Liver (tissue), 9 donors: ENCODE measurements around the gene RRP12. TPM values are rescaled to one million over a fixed set of nuclear protein-coding genes. Genes with fewer than 3 reads are reported as not detected.

Experiments
- DNase-seq: peaks from one replicate; pipeline ENCODE4 v3.0.0-alpha.2; 2017; ENCODE audit warnings: low spot score
- H3K27ac ChIP-seq, 2 donors: one replicate each; pipeline ENCODE4 v1.7.0; 2013; ENCODE audit warnings: inconsistent platforms in 2 of 2, low read length in 2 of 2, control low read depth in 1 of 2, low read depth in 1 of 2, mild to moderate bottlenecking in 1 of 2
- H3K27me3 ChIP-seq, 4 donors: one replicate each; pipeline versions ENCODE4 v1.6.1 to v1.7.0; 2013; ENCODE audit warnings: low read length in 3 of 4, inconsistent platforms in 1 of 4, mild to moderate bottlenecking in 1 of 4, moderate library complexity in 1 of 4; ENCODE audit not compliant: control insufficient read depth in 4 of 4, insufficient read depth in 4 of 4
- H3K36me3 ChIP-seq, 4 donors: one replicate each; pipeline versions ENCODE4 v1.6.1 to v1.7.0; 2013; ENCODE audit warnings: low read length in 3 of 4, mild to moderate bottlenecking in 3 of 4, low read depth in 1 of 4, moderate library complexity in 1 of 4; ENCODE audit not compliant: control insufficient read depth in 4 of 4, insufficient read depth in 3 of 4
- H3K4me1 ChIP-seq, 4 donors: one replicate each; pipeline versions ENCODE4 v1.6.1 to v1.7.0; 2013; ENCODE audit warnings: low read length in 3 of 4, mild to moderate bottlenecking in 3 of 4, moderate library complexity in 1 of 4; ENCODE audit not compliant: control insufficient read depth in 4 of 4, insufficient read depth in 4 of 4
- H3K4me3 ChIP-seq, 3 donors: one replicate each; pipeline versions ENCODE4 v1.6.1 to v1.7.0; 2013; ENCODE audit warnings: low read length in 3 of 3, control low read depth in 1 of 3, low read depth in 1 of 3, mild to moderate bottlenecking in 1 of 3
- H3K9ac ChIP-seq, 2 donors: one replicate each; pipeline ENCODE4 v1.7.0; 2013; ENCODE audit warnings: low read length in 2 of 2, mild to moderate bottlenecking in 2 of 2, moderate library complexity in 2 of 2, control low read depth in 1 of 2, low read depth in 1 of 2
- H3K9me3 ChIP-seq, 4 donors: one replicate each; pipeline versions ENCODE4 v1.6.1 to v1.7.0; 2013; ENCODE audit warnings: low read length in 3 of 4; ENCODE audit not compliant: control insufficient read depth in 4 of 4
- EGR1 ChIP-seq, 2 donors: IDR thresholded peaks; 2 replicates each; pipeline ENCODE4 v1.6.1; 2016 to 2018; ENCODE audit warnings: antibody characterized with exemption in 2 of 2, low read depth in 2 of 2
- FOXA1 ChIP-seq: IDR thresholded peaks from 2 replicates; pipeline ENCODE4 v1.6.1; 2016; ENCODE audit warnings: antibody characterized with exemption
- FOXA2 ChIP-seq: IDR thresholded peaks from 2 replicates; pipeline ENCODE4 v1.6.1; 2016; ENCODE audit warnings: antibody characterized with exemption
- GABPA ChIP-seq, 2 donors: IDR thresholded peaks in 1 of 2; conservative IDR thresholded peaks in 1 of 2; 2 replicates each; pipeline ENCODE4 v1.6.1; 2016; ENCODE audit warnings: antibody characterized with exemption in 2 of 2, mild to moderate bottlenecking in 1 of 2, moderate library complexity in 1 of 2
- HNF4A ChIP-seq, 2 donors: conservative IDR thresholded peaks; 2 replicates each; pipeline ENCODE4 v1.6.1; 2016; ENCODE audit warnings: antibody characterized with exemption in 2 of 2, mild to moderate bottlenecking in 2 of 2
- HNF4G ChIP-seq: IDR thresholded peaks from 2 replicates; pipeline ENCODE4 v1.6.1; 2016; ENCODE audit warnings: antibody characterized with exemption
- JUND ChIP-seq, 2 donors: IDR thresholded peaks; 2 replicates each; pipeline ENCODE4 v1.6.1; 2016; ENCODE audit warnings: antibody characterized with exemption in 2 of 2
- NR2F2 ChIP-seq: IDR thresholded peaks from 2 replicates; pipeline ENCODE4 v1.6.1; 2016; ENCODE audit warnings: antibody characterized with exemption
- RAD21 ChIP-seq, 2 donors: IDR thresholded peaks; 2 replicates each; pipeline ENCODE4 v1.6.1; 2016; ENCODE audit warnings: antibody characterized with exemption in 2 of 2, mild to moderate bottlenecking in 2 of 2
- RXRA ChIP-seq, 2 donors: IDR thresholded peaks; 2 replicates each; pipeline ENCODE4 v1.6.1; 2017 to 2018; ENCODE audit warnings: antibody characterized with exemption in 2 of 2, mild to moderate bottlenecking in 1 of 2
- SP1 ChIP-seq: IDR thresholded peaks from 2 replicates; pipeline ENCODE4 v1.6.1; 2018; ENCODE audit warnings: antibody characterized with exemption, mild to moderate bottlenecking
- TAF1 ChIP-seq: conservative IDR thresholded peaks from 2 replicates; pipeline ENCODE4 v1.6.1; 2016; ENCODE audit warnings: antibody characterized with exemption, mild to moderate bottlenecking
- YY1 ChIP-seq: IDR thresholded peaks from 2 replicates; pipeline ENCODE4 v1.6.1; 2016; ENCODE audit warnings: antibody characterized with exemption, mild to moderate bottlenecking
- WGBS: extraction: QIAGEN DNeasy Blood & Tissue Kit; methylation state at CpG from one replicate; pipeline ENCODE4 v1.1.7; 2013; 5-methylcytosine and 5-hydroxymethylcytosine counted together
- polyA plus RNA-seq, 2 donors: library from polyadenylated mRNA; stranded (reverse) in 1 of 2; unstranded in 1 of 2; fragments of 200-250 nt in 1 of 2; fragments of >200 nt in 1 of 2; fragmentation: Nextera tagmentation in 1 of 2; extraction: Ambion mirVana in 1 of 2; gene quantifications; one replicate each; pipeline versions ENCODE4 v1.2.1 to v1.2.3, GENCODE V29; 2013 to 2015
- total RNA-seq, 2 donors: library from RNA; depleted of rRNA; stranded (reverse); fragments of >200 nt; gene quantifications; one replicate each; pipeline ENCODE4 v1.2.3, GENCODE V29; 2014
- TF ChIP-seq, protein P1 (sequence below): IDR thresholded peaks from 2 replicates; pipeline ENCODE4 v1.6.1; 2016; ENCODE audit warnings: antibody characterized with exemption
- TF ChIP-seq, protein P2 (sequence below): IDR thresholded peaks from 2 replicates; pipeline ENCODE4 v1.6.1; 2016; ENCODE audit warnings: antibody characterized with exemption
- TF ChIP-seq, protein P3 (sequence below): IDR thresholded peaks from 2 replicates; pipeline ENCODE4 v1.6.1; 2016; ENCODE audit warnings: antibody characterized with exemption, mild to moderate bottlenecking
- TF ChIP-seq, protein P4 (sequence below): IDR thresholded peaks from 2 replicates; pipeline ENCODE4 v1.6.1; 2016; ENCODE audit warnings: antibody characterized with exemption
- TF ChIP-seq, protein P5 (sequence below): fragments of 150-350 bp; IDR thresholded peaks from 2 replicates; pipeline ENCODE4 v1.5.1; 2017; ENCODE audit warnings: improper control_type of control experiment, low read depth, low read length; ENCODE audit not compliant: missing input control
- donor health status: healthy.
- donor health status: healthy.
- donor health status: healthy.
- donor health status: healthy.
- donor health status: healthy.

RRP12 gene
- total and polyA plus RNA-seq, 4 donors: 5.7 to 9.6 (median 6.9) TPM

DNA sequence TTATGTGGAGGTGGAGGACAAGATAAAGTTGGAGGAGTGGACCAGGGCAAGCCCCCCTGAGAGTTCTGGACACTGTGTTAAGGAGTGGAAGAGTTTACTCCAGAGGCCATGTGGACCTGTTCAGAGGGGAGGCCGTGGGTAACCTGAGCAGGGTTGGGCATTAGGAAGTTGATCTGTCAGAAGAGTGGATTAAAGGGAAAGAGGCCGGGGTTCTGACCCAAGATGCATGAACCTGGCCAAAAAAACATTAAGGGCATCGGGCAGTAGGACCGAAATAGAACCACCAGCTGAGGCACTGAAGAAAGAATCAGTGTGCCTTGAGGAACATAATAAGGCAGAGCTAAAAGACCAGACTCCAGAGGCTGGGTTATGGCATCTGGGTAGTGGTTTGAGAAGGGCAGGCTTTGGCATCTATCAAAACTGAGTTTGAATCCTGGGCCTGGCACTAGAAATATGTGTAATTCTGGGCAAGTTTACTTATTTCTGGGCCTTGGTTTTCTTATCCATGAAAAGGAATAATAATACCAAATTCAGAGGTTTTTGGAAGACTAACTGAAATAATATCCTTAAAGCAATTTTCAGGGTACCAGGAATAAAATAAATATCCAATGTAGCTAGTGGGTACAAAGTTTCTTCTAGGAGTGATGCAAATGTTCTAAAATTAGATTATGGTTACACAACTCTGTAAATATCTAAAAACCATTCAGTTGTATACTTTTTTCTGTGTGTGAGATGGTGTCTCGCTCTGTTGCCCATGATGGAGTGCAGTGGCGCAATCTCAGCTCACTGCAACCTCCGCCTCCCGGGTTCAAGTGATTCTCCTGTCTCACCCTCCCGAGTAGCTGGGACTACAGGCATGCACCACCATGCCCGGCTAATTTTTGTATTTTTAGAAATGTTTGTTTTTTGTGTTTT, 93.0 kb downstream of the RRP12 start:
- 34% methylated on average over 10 of the region's 10 CpGs for WGBS
- H3K4me1 ChIP-seq: peaks cover 0 to 12% (median 9%) of the 10 kb centered on the region in 4 donors

More for the DNA sequence above, 93.0 kb downstream of the RRP12 start:
- no peak for DNase-seq
- Histone ChIP-seq H3K9me3 (no peaks in the 10 kb centered on the region), H3K27me3 (no peaks in the 10 kb centered on the region), H3K9ac (peak overlapping the region in 1 of 2 donors; percentile 69), H3K4me3 (no peak overlapping the region), H3K36me3 (no peaks in the 10 kb centered on the region), H3K27ac (peak overlapping the region; percentile 91 to 93)
- TF ChIP-seq, protein P1, sequence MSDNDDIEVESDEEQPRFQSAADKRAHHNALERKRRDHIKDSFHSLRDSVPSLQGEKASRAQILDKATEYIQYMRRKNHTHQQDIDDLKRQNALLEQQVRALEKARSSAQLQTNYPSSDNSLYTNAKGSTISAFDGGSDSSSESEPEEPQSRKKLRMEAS: peak; percentile 39
- TF ChIP-seq FOXA2 (peak; percentile 92), TAF1 (no peak), SP1 (peak; percentile 68), RXRA (IDR thresholded peaks at IDR 0.05) (peak; percentile 57 to 71), EGR1 (IDR thresholded peaks at IDR 0.05; ENCODE audit: low read depth in 2 of 2) (no peak), HNF4A (conservative IDR thresholded peaks at IDR 0.05) (peak; percentile 84 to 86), HNF4G (peak; percentile 78), JUND (IDR thresholded peaks at IDR 0.05) (peak; percentile 88), YY1 (peak; percentile 94), NR2F2 (no peak), GABPA (IDR thresholded peaks at IDR 0.05 in 1 of 2, conservative IDR thresholded peaks at IDR 0.05 in 1 of 2) (no peak), RAD21 (IDR thresholded peaks at IDR 0.05) (peak; percentile 26 to 36), FOXA1 (peak; percentile 70)
- TF ChIP-seq, protein P2, sequence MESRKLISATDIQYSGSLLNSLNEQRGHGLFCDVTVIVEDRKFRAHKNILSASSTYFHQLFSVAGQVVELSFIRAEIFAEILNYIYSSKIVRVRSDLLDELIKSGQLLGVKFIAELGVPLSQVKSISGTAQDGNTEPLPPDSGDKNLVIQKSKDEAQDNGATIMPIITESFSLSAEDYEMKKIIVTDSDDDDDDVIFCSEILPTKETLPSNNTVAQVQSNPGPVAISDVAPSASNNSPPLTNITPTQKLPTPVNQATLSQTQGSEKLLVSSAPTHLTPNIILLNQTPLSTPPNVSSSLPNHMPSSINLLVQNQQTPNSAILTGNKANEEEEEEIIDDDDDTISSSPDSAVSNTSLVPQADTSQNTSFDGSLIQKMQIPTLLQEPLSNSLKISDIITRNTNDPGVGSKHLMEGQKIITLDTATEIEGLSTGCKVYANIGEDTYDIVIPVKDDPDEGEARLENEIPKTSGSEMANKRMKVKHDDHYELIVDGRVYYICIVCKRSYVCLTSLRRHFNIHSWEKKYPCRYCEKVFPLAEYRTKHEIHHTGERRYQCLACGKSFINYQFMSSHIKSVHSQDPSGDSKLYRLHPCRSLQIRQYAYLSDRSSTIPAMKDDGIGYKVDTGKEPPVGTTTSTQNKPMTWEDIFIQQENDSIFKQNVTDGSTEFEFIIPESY: peak; percentile 39
- TF ChIP-seq, protein P3, sequence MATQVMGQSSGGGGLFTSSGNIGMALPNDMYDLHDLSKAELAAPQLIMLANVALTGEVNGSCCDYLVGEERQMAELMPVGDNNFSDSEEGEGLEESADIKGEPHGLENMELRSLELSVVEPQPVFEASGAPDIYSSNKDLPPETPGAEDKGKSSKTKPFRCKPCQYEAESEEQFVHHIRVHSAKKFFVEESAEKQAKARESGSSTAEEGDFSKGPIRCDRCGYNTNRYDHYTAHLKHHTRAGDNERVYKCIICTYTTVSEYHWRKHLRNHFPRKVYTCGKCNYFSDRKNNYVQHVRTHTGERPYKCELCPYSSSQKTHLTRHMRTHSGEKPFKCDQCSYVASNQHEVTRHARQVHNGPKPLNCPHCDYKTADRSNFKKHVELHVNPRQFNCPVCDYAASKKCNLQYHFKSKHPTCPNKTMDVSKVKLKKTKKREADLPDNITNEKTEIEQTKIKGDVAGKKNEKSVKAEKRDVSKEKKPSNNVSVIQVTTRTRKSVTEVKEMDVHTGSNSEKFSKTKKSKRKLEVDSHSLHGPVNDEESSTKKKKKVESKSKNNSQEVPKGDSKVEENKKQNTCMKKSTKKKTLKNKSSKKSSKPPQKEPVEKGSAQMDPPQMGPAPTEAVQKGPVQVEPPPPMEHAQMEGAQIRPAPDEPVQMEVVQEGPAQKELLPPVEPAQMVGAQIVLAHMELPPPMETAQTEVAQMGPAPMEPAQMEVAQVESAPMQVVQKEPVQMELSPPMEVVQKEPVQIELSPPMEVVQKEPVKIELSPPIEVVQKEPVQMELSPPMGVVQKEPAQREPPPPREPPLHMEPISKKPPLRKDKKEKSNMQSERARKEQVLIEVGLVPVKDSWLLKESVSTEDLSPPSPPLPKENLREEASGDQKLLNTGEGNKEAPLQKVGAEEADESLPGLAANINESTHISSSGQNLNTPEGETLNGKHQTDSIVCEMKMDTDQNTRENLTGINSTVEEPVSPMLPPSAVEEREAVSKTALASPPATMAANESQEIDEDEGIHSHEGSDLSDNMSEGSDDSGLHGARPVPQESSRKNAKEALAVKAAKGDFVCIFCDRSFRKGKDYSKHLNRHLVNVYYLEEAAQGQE: peak; percentile 51
- TF ChIP-seq, protein P4, sequence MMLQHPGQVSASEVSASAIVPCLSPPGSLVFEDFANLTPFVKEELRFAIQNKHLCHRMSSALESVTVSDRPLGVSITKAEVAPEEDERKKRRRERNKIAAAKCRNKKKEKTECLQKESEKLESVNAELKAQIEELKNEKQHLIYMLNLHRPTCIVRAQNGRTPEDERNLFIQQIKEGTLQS: peak; percentile 87
- TF ChIP-seq, protein P5, sequence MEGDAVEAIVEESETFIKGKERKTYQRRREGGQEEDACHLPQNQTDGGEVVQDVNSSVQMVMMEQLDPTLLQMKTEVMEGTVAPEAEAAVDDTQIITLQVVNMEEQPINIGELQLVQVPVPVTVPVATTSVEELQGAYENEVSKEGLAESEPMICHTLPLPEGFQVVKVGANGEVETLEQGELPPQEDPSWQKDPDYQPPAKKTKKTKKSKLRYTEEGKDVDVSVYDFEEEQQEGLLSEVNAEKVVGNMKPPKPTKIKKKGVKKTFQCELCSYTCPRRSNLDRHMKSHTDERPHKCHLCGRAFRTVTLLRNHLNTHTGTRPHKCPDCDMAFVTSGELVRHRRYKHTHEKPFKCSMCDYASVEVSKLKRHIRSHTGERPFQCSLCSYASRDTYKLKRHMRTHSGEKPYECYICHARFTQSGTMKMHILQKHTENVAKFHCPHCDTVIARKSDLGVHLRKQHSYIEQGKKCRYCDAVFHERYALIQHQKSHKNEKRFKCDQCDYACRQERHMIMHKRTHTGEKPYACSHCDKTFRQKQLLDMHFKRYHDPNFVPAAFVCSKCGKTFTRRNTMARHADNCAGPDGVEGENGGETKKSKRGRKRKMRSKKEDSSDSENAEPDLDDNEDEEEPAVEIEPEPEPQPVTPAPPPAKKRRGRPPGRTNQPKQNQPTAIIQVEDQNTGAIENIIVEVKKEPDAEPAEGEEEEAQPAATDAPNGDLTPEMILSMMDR: no peak
